ENCODE results near the gene ABLIM1. TPM values are rescaled to one million over a fixed set of nuclear protein-coding genes. Genes with fewer than 3 reads are reported as not detected.

ABLIM1 gene
- total RNA-seq, 1 experiment from 2014 or later = 79.3 TPM

DNA sequence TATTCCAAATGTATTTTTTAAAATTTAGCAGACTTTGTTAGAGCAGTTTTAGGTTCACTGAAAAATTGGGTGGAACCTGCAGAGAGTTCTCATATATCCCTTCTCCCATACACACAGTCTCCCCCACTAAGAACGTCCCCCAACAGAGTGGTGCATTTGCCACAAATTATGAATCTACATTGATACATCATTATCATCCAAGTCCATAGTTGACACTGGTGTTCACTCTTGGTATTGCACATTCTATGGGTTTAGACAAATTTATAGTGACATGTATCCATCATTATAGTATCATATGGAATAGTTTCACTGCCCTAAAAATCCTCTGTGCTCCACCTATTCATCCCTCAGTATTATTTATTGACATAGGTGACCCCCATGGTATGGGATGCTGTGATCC lies 156.4 kb downstream of the ABLIM1 start:
- intact Hi-C loops (cut with micrococcal nuclease; ENCODE audit: unreplicated experiment) = no loop called here
- TF ChIP-seq, protein P1, sequence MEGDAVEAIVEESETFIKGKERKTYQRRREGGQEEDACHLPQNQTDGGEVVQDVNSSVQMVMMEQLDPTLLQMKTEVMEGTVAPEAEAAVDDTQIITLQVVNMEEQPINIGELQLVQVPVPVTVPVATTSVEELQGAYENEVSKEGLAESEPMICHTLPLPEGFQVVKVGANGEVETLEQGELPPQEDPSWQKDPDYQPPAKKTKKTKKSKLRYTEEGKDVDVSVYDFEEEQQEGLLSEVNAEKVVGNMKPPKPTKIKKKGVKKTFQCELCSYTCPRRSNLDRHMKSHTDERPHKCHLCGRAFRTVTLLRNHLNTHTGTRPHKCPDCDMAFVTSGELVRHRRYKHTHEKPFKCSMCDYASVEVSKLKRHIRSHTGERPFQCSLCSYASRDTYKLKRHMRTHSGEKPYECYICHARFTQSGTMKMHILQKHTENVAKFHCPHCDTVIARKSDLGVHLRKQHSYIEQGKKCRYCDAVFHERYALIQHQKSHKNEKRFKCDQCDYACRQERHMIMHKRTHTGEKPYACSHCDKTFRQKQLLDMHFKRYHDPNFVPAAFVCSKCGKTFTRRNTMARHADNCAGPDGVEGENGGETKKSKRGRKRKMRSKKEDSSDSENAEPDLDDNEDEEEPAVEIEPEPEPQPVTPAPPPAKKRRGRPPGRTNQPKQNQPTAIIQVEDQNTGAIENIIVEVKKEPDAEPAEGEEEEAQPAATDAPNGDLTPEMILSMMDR (IDR thresholded peaks at IDR 0.05; ENCODE audit: insufficient read depth in 1 of 2, low read depth in 1 of 2, low read length in 1 of 2, severe bottlenecking in 1 of 2, unreplicated experiment in 1 of 2) = peak in 1 of 2 experiments; percentile 7
- peaks cover 20% of the 10 kb centered on the region for H3K4me1 Mint-ChIP-seq (ENCODE audit: low read depth, unreplicated experiment)
- Histone ChIP-seq H3K36me3 (ENCODE audit: control insufficient read depth, insufficient read depth, low read length) (no peaks in the 10 kb centered on the region), H3K9me3 (no peaks in the 10 kb centered on the region), H3K27me3 (replicated peaks; ENCODE audit: control insufficient read depth, insufficient read depth, low read length) (no peaks in the 10 kb centered on the region), H3K4me1 (peaks cover 19% of the 10 kb centered on the region), H3K4me3 (ENCODE audit: low read depth, low read length) (no peak overlapping the region)
- CTCF ChIA-PET = no interaction called here
- no peaks in the 10 kb centered on the region for H3K27me3 Mint-ChIP-seq (ENCODE audit: insufficient read depth, unreplicated experiment)
- H3K9me3 Mint-ChIP-seq (ENCODE audit: unreplicated experiment) = no peaks in the 10 kb centered on the region
- no peak for DNase-seq
- H3K36me3 Mint-ChIP-seq (ENCODE audit: insufficient read depth, unreplicated experiment) = no peaks in the 10 kb centered on the region
- H3K27ac Mint-ChIP-seq (ENCODE audit: unreplicated experiment) = no peak overlapping the region
- no TSS peak for BruUV-seq (replicated peaks)
- POLR2A ChIA-PET = no interaction called here
- no peak overlapping the region for H3K4me3 Mint-ChIP-seq (ENCODE audit: unreplicated experiment)

DNA sequence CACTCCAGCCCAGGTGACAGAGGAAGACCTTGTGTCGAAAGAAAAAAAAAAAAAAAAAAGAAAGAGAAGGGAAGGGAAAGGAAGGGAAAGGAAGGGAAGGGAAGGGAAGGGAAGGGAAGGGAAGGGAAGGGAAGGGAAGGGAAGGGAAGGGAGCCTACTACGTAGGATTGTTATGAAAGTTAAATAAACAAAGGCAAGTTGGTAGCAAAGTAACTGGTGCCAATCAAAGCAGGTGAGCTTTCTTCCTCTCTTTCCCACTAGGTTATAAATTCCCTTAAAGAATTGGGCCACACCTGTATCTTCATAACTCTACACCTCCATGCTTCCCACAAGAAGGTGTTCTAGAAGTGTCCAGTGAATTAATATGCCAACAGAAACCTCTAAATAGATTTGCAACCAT lies 157.4 kb downstream of the ABLIM1 start:
- Mint-ChIP-seq H3K4me1 (ENCODE audit: low read depth, unreplicated experiment) (peaks cover 16% of the 10 kb centered on the region), H3K27me3 (ENCODE audit: insufficient read depth, unreplicated experiment) (no peaks in the 10 kb centered on the region), H3K4me3 (ENCODE audit: unreplicated experiment) (no peak overlapping the region), H3K9me3 (ENCODE audit: unreplicated experiment) (no peaks in the 10 kb centered on the region), H3K27ac (ENCODE audit: unreplicated experiment) (no peak overlapping the region), H3K36me3 (ENCODE audit: insufficient read depth, unreplicated experiment) (peaks cover 5% of the 10 kb centered on the region)
- no peak overlapping the region for H3K4me3 ChIP-seq (ENCODE audit: low read depth, low read length)
- ChIA-PET POLR2A (no interaction called here), CTCF (no interaction called here)
- H3K27me3 ChIP-seq (replicated peaks; ENCODE audit: control insufficient read depth, insufficient read depth, low read length) = no peaks in the 10 kb centered on the region
- no peak for DNase-seq
- intact Hi-C loops (cut with micrococcal nuclease; ENCODE audit: unreplicated experiment) = no loop called here
- no TSS peak for BruUV-seq (replicated peaks)
- H3K9me3 ChIP-seq = no peaks in the 10 kb centered on the region
- H3K36me3 ChIP-seq (ENCODE audit: control insufficient read depth, insufficient read depth, low read length) = no peaks in the 10 kb centered on the region
- H3K4me1 ChIP-seq = peaks cover 17% of the 10 kb centered on the region
- TF ChIP-seq, protein P1 (IDR thresholded peaks at IDR 0.05; ENCODE audit: insufficient read depth in 1 of 2, low read depth in 1 of 2, low read length in 1 of 2, severe bottlenecking in 1 of 2, unreplicated experiment in 1 of 2) = no peak

DNA sequence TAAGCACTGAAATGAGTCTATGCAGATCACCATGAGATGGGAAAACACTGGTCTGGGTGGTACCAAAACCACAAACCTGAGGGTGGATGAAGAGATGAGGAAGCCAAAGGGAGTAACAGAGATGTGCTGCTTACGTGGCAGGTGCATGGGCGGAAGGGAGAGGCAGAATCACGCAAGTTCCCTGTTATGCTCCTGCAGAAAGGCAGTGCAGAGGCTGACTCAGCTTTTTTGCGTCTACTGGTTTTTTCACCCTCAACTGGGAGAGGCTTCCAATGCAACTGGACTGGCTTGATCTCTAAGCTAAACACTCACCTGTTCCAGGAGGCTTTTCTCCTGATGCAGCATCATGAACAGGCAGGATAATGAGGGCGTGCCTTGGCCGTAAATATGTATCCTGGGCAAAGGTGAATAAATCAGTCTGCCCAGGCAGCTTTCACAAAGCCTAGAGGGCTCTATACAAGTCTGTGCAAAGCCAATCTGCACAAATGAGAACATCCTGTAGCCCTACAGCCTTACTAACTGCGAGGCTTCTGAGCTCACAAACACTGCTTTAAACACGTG lies 158.4 kb downstream of the ABLIM1 start:
- peak; percentile 59 to 74 for DNase-seq
- POLR2A ChIA-PET = no interaction called here
- CTCF ChIA-PET = interaction anchor here (0.7 to 1.0 kb wide), 2 partner anchors 19 to 26 kb away, joined by 3 to 5 read pairs; no protein-coding TSS in a partner anchor
- Mint-ChIP-seq H3K4me3 (ENCODE audit: unreplicated experiment) (no peak overlapping the region), H3K27ac (ENCODE audit: unreplicated experiment) (no peak overlapping the region), H3K4me1 (ENCODE audit: low read depth, unreplicated experiment) (peaks cover 7% of the 10 kb centered on the region), H3K27me3 (ENCODE audit: insufficient read depth, unreplicated experiment) (no peaks in the 10 kb centered on the region), H3K9me3 (ENCODE audit: unreplicated experiment) (no peaks in the 10 kb centered on the region), H3K36me3 (ENCODE audit: insufficient read depth, unreplicated experiment) (peaks cover 11% of the 10 kb centered on the region)
- H3K27me3 ChIP-seq (replicated peaks; ENCODE audit: control insufficient read depth, insufficient read depth, low read length) = no peaks in the 10 kb centered on the region
- H3K4me1 ChIP-seq = peaks cover 8% of the 10 kb centered on the region; the same call in 1 of the 2 replicates
- TF ChIP-seq, protein P1 (IDR thresholded peaks at IDR 0.05; ENCODE audit: insufficient read depth in 1 of 2, low read depth in 1 of 2, low read length in 1 of 2, severe bottlenecking in 1 of 2, unreplicated experiment in 1 of 2) = no peak
- no peaks in the 10 kb centered on the region for H3K9me3 ChIP-seq
- no peak overlapping the region for H3K4me3 ChIP-seq (ENCODE audit: low read depth, low read length)
- intact Hi-C loops (cut with micrococcal nuclease; ENCODE audit: unreplicated experiment) = no loop called here
- BruUV-seq (replicated peaks) = no TSS peak
- no peaks in the 10 kb centered on the region for H3K36me3 ChIP-seq (ENCODE audit: control insufficient read depth, insufficient read depth, low read length)
